SU-DHL-6 (cell line): Measurements from ENCODE around the gene ADD3.

ENCODE experiments used
- H2AFZ ChIP-seq: fragments of 200-600 bp; sonication (generic); 2 replicates; pipeline ENCODE4 v1.6.1; 2014; ENCODE audit warnings: low read depth, mild to moderate bottlenecking, moderate library complexity, mixed read lengths, antibody characterized with exemption, low read length; ENCODE audit not compliant: severe bottlenecking
- H3F3A ChIP-seq: fragments of 200-600 bp; shearing (Covaris generic); 2 replicates; pipeline ENCODE4 v1.6.0; 2016; ENCODE audit warnings: antibody characterized with exemption, mild to moderate bottlenecking; ENCODE audit not compliant: insufficient read depth
- H3K27ac ChIP-seq: fragments of 200-600 bp; sonication (generic); 2 replicates; pipeline ENCODE4 v1.5.1; 2016; ENCODE audit warnings: low read depth, mild to moderate bottlenecking, low read length, moderate library complexity, mixed read lengths
- H3K27me3 ChIP-seq: fragments of 200-600 bp; sonication (generic), shearing (Covaris generic); 2 replicates; pipeline ENCODE4 v1.6.0; 2014; ENCODE audit warnings: mild to moderate bottlenecking, low read length
- H3K36me3 ChIP-seq: fragments of 200-600 bp; sonication (generic); 2 replicates; pipeline ENCODE4 v1.6.1; 2014; ENCODE audit warnings: mild to moderate bottlenecking, low read length, mixed read lengths
- H3K4me2 ChIP-seq: fragments of 300-600, 200-600 bp; shearing (Covaris generic), sonication (generic); 2 replicates; pipeline ENCODE4 v1.6.0; 2014; ENCODE audit warnings: low read length, low read depth, mild to moderate bottlenecking; ENCODE audit not compliant: poor library complexity, severe bottlenecking
- H3K4me3 ChIP-seq: fragments of 200-600 bp; sonication (generic); 2 replicates; pipeline ENCODE4 v1.5.1; 2014; ENCODE audit warnings: antibody characterized with exemption, low read length, mild to moderate bottlenecking, mixed read lengths; ENCODE audit not compliant: insufficient read depth, poor library complexity, severe bottlenecking
- H3K79me2 ChIP-seq: fragments of 200-600 bp; sonication (generic); 2 replicates; pipeline ENCODE4 v1.6.1; 2014; ENCODE audit warnings: mild to moderate bottlenecking, low read length, moderate library complexity; ENCODE audit not compliant: insufficient read depth
- H3K9ac ChIP-seq: fragments of 200-600 bp; sonication (generic); 2 replicates; pipeline ENCODE4 v1.7.0; 2014; ENCODE audit warnings: mild to moderate bottlenecking, low read length
- H3K9me2 ChIP-seq: fragments of 200-600 bp; sonication (generic); replicated peaks from 2 replicates; pipeline ENCODE4 v1.6.1; 2014; ENCODE audit warnings: low read length; ENCODE audit not compliant: insufficient read depth
- H3K9me3 ChIP-seq: fragments of 200-600 bp; sonication (generic); 2 replicates; pipeline ENCODE4 v1.6.1; 2014; ENCODE audit warnings: low read length, mixed read lengths; ENCODE audit not compliant: insufficient read depth
- H4K20me1 ChIP-seq: fragments of 200-600 bp; sonication (generic); 2 replicates; pipeline ENCODE4 v1.6.1; 2014; ENCODE audit warnings: low read depth, mild to moderate bottlenecking, antibody characterized with exemption, low read length, moderate library complexity, mixed read lengths
- EZH2phosphoT487 ChIP-seq: fragments of 200-600 bp; sonication (generic), shearing (Covaris generic); conservative IDR thresholded peaks from 2 replicates; pipeline ENCODE4 v1.6.1; 2018; ENCODE audit warnings: mild to moderate bottlenecking, antibody characterized with exemption, low read length, moderate library complexity, mixed read lengths
- TF ChIP-seq, protein P1 (sequence below): fragments of 200-600 bp; sonication (generic); IDR thresholded peaks from one replicate; pipeline ENCODE4 v1.5.1; 2017; ENCODE audit warnings: antibody characterized with exemption, mild to moderate bottlenecking, low read length, moderate library complexity; ENCODE audit not compliant: insufficient read depth, poor library complexity, severe bottlenecking

Gene ADD3

DNA sequence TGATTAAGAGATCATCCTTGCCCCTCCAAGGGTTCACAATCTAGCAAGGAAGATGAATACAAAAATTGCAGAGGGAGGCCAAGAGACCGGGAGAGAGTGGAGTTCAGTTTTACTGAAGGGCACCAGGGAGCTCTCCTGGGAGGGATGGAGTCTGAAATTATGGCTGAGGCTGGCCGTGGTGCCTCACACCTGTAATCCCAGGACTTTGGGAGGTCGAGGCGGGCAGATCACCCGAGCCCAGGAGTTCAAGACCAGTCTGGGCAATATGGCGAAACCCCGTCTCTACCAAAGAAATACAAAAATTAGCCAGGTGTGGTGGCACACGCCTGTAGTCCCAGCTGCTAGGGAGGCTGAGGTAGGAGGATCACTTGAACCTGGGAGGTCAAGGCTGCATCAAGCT lies 148.3 kb downstream of the ADD3 start:
- H3F3A ChIP-seq: no peaks in the 10 kb centered on the region
- no peaks in the 10 kb centered on the region for H3K27me3 ChIP-seq
- no peaks in the 10 kb centered on the region for H3K36me3 ChIP-seq
- no peak overlapping the region for H3K27ac ChIP-seq
- H3K9me3 ChIP-seq: no peaks in the 10 kb centered on the region
- H3K79me2 ChIP-seq: no peaks in the 10 kb centered on the region
- H3K9ac ChIP-seq: no peak overlapping the region
- H2AFZ ChIP-seq: no peak overlapping the region
- TF ChIP-seq EZH2phosphoT487: no peak
- TF ChIP-seq, protein P1, sequence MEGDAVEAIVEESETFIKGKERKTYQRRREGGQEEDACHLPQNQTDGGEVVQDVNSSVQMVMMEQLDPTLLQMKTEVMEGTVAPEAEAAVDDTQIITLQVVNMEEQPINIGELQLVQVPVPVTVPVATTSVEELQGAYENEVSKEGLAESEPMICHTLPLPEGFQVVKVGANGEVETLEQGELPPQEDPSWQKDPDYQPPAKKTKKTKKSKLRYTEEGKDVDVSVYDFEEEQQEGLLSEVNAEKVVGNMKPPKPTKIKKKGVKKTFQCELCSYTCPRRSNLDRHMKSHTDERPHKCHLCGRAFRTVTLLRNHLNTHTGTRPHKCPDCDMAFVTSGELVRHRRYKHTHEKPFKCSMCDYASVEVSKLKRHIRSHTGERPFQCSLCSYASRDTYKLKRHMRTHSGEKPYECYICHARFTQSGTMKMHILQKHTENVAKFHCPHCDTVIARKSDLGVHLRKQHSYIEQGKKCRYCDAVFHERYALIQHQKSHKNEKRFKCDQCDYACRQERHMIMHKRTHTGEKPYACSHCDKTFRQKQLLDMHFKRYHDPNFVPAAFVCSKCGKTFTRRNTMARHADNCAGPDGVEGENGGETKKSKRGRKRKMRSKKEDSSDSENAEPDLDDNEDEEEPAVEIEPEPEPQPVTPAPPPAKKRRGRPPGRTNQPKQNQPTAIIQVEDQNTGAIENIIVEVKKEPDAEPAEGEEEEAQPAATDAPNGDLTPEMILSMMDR: no peak
- H3K9me2 ChIP-seq: no peaks in the 10 kb centered on the region
- no peak overlapping the region for H3K4me2 ChIP-seq
- no peaks in the 10 kb centered on the region for H4K20me1 ChIP-seq
- H3K4me3 ChIP-seq: no peak overlapping the region

DNA sequence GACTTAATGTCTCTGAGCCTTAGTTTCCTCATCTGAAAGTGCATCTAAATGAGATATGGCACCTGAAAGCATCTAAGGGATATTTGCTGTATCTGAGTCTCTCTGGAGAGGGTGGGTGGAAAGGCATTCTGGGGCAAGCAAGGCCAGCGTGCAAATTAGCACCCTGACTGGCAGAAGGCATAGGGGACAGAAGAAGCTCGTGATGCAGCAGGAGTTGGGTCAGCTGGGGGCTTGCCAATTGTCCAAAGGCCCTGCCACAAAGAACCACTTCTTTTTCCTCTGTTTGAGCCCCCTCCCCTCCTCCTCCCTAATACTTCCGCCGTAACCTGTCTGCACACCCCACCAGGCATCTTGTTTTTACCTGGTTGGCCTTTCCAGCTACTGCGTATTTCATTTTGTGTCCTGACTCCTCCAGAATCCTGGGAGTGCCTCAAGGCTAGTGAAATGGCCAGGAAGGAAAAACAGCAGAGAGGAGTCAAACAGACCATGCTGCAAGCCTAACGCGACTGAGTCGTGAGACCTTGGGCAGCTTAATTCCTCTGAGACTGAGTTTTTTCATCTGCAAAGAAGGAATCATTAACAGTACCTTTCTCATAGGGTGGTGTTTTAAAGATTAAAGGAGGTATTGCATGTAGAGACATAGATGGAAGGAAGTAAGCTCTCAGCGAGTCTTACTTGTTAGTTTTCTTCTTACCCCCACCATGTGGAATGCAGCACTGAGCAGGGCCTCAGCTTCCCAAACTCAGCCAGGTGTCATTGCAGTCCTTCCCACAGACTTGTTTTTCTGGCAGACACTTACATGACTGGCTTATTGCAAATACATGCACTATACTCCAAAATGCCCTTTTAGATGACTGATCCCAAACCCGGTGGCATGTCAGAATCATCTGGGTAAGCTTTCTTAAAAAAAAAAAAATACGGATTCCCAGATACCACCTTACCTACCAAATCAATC lies 150.5 kb downstream of the ADD3 start:
- Histone ChIP-seq H3K27me3 (no peaks in the 10 kb centered on the region), H3K9me2 (no peaks in the 10 kb centered on the region), H3F3A (no peaks in the 10 kb centered on the region), H3K79me2 (no peaks in the 10 kb centered on the region), H3K27ac (no peak overlapping the region), H3K9ac (no peak overlapping the region), H3K9me3 (no peaks in the 10 kb centered on the region), H3K36me3 (no peaks in the 10 kb centered on the region), H3K4me2 (no peak overlapping the region), H3K4me3 (no peak overlapping the region), H2AFZ (no peak overlapping the region), H4K20me1 (no peaks in the 10 kb centered on the region)
- no peak for TF ChIP-seq EZH2phosphoT487
- TF ChIP-seq, protein P1: no peak

DNA sequence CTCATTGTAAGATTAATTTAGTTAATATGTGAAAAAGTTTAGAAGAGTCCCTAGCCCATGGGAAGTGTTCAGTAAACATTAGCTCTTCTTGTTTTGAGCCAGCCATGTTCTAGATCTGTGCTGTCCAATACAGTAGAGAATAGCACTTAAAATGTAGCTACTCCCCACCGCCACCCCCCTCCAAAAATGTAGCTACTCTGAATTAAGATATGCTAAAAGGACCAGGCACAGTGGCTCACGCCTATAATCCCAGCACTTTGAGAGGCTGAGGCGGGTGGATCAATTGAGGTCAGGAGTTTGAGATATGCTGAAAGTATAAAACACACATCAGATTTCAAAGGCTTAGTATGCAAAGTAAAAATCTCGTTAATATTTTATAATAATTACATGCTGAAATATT lies 152.3 kb downstream of the ADD3 start:
- TF ChIP-seq, protein P1: no peak
- no peak for TF ChIP-seq EZH2phosphoT487
- no peaks in the 10 kb centered on the region for H3K9me2 ChIP-seq
- H3K4me3 ChIP-seq: no peak overlapping the region
- no peak overlapping the region for H2AFZ ChIP-seq
- H3K9me3 ChIP-seq: no peaks in the 10 kb centered on the region
- H3K27ac ChIP-seq: no peak overlapping the region
- H3F3A ChIP-seq: no peaks in the 10 kb centered on the region
- H3K36me3 ChIP-seq: no peaks in the 10 kb centered on the region
- no peak overlapping the region for H3K4me2 ChIP-seq
- H3K9ac ChIP-seq: no peak overlapping the region
- H3K27me3 ChIP-seq: no peaks in the 10 kb centered on the region
- H4K20me1 ChIP-seq: no peaks in the 10 kb centered on the region
- no peaks in the 10 kb centered on the region for H3K79me2 ChIP-seq
